ENCODE results near the gene ITPR1.

DNA sequence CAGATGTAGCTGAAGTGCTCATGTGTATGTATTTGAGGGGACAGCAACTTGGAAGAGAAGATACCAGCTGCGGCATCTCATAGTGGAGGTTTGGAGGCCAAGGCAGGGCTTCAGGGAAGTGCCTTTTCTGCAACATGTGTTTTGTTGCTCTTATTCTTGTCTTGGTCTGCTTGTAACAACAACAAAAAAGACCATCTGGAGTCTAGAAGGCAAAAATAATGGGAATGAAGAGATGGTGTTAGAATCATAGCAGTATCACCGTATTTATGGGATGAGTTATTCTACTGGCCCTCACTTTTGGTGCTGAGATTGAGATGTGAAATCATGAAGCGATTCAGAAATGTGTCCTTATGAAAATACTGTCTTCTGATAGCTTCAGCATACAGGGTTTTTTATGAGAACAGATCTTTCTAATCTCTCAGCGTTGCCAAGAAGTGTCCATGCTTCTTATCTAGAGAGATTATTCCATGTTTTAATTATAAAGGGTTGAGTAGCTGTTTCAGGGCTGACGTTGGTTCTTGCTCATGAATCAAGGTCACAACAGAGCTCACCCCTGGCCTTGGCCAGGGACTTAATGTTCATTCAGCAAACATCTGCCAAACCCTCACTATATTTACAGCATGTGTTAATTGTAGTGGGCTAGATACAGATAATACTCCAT is 58.0 kb downstream of the ITPR1 start:
- TF ChIP-seq, protein P1, sequence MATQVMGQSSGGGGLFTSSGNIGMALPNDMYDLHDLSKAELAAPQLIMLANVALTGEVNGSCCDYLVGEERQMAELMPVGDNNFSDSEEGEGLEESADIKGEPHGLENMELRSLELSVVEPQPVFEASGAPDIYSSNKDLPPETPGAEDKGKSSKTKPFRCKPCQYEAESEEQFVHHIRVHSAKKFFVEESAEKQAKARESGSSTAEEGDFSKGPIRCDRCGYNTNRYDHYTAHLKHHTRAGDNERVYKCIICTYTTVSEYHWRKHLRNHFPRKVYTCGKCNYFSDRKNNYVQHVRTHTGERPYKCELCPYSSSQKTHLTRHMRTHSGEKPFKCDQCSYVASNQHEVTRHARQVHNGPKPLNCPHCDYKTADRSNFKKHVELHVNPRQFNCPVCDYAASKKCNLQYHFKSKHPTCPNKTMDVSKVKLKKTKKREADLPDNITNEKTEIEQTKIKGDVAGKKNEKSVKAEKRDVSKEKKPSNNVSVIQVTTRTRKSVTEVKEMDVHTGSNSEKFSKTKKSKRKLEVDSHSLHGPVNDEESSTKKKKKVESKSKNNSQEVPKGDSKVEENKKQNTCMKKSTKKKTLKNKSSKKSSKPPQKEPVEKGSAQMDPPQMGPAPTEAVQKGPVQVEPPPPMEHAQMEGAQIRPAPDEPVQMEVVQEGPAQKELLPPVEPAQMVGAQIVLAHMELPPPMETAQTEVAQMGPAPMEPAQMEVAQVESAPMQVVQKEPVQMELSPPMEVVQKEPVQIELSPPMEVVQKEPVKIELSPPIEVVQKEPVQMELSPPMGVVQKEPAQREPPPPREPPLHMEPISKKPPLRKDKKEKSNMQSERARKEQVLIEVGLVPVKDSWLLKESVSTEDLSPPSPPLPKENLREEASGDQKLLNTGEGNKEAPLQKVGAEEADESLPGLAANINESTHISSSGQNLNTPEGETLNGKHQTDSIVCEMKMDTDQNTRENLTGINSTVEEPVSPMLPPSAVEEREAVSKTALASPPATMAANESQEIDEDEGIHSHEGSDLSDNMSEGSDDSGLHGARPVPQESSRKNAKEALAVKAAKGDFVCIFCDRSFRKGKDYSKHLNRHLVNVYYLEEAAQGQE (IDR thresholded peaks at IDR 0.05; ENCODE audit: insufficient replicate concordance, low read depth): no peak
- TF ChIP-seq, protein P2, sequence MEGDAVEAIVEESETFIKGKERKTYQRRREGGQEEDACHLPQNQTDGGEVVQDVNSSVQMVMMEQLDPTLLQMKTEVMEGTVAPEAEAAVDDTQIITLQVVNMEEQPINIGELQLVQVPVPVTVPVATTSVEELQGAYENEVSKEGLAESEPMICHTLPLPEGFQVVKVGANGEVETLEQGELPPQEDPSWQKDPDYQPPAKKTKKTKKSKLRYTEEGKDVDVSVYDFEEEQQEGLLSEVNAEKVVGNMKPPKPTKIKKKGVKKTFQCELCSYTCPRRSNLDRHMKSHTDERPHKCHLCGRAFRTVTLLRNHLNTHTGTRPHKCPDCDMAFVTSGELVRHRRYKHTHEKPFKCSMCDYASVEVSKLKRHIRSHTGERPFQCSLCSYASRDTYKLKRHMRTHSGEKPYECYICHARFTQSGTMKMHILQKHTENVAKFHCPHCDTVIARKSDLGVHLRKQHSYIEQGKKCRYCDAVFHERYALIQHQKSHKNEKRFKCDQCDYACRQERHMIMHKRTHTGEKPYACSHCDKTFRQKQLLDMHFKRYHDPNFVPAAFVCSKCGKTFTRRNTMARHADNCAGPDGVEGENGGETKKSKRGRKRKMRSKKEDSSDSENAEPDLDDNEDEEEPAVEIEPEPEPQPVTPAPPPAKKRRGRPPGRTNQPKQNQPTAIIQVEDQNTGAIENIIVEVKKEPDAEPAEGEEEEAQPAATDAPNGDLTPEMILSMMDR (IDR thresholded peaks at IDR 0.05; ENCODE audit: insufficient read depth, low read length): no peak

Measured in HL-60 (cell line).